NB4 (cell line): Measurements from ENCODE around the gene PCDH8.

Source experiments
- CTCF ChIP-seq: IDR thresholded peaks from one replicate; pipeline ENCODE4 v1.5.1; 2012; ENCODE audit warnings: low read depth, low read length
- POLR2A ChIP-seq: IDR thresholded peaks from 2 replicates; pipeline ENCODE4 v1.6.1; 2011; ENCODE audit warnings: mild to moderate bottlenecking; ENCODE audit not compliant: insufficient read length; ENCODE audit errors: extremely low read depth

GRCh38 chr13:52811841-52812240 lies 36.6 kb downstream of the PCDH8 start:
- TF ChIP-seq POLR2A (no peak), CTCF (no peak)
